Mammary epithelial cell (primary cell): ENCODE data around the gene PRELID3B.

ENCODE experiments used
- CTCF ChIP-seq, 2 donors: IDR thresholded peaks in 1 of 2; conservative IDR thresholded peaks in 1 of 2; 2 replicates each; pipeline ENCODE4 v1.5.1; 2011 to 2012; ENCODE audit warnings: inconsistent platforms in 2 of 2, low read length in 2 of 2, mild to moderate bottlenecking in 2 of 2, control low read depth in 1 of 2, low read depth in 1 of 2; ENCODE audit not compliant: insufficient read depth in 1 of 2; ENCODE audit errors: extremely low read depth in 1 of 2
- EZH2 ChIP-seq: IDR thresholded peaks from 2 replicates; pipeline ENCODE4 v1.6.1; 2012; ENCODE audit warnings: low read length, inconsistent platforms, borderline replicate concordance

GRCh38 chr20:59064214-59064722 lies 21.7 kb upstream of the PRELID3B start:
- TF ChIP-seq EZH2 (no peak), CTCF (conservative IDR thresholded peaks at IDR 0.05 in 1 of 2, IDR thresholded peaks at IDR 0.05 in 1 of 2; ENCODE audit: extremely low read depth in 1 of 2, insufficient read depth in 1 of 2, low read depth in 1 of 2, low read length in 2 of 2) (no peak)
